SK-N-SH (cell line): ENCODE results near the gene COQ6.

Source experiments
- CTCF ChIP-seq: fragments of 200-600 bp; sonication (generic); IDR thresholded peaks from 2 replicates; pipeline ENCODE4 v1.6.1; 2017; ENCODE audit warnings: antibody characterized with exemption, mild to moderate bottlenecking, moderate library complexity
- EP300 ChIP-seq, 2 experiments: IDR thresholded peaks; 2 replicates each; pipeline versions ENCODE4 v1.4.0 to v1.6.1; 2012; ENCODE audit warnings: borderline replicate concordance in 1 of 2, low read depth in 1 of 2, low read length in 1 of 2
- JUND ChIP-seq: IDR thresholded peaks from 2 replicates; pipeline ENCODE4 v1.4.0; 2012
- MAX ChIP-seq: IDR thresholded peaks from 2 replicates; pipeline ENCODE4 v1.4.0; 2012; ENCODE audit warnings: low read depth

GRCh38 chr14:73997108-73997943 lies 47.2 kb downstream of the COQ6 start:
- TF ChIP-seq CTCF = no peak
- TF ChIP-seq EP300 (IDR thresholded peaks at IDR 0.05; ENCODE audit: borderline replicate concordance in 1 of 2, low read depth in 1 of 2, low read length in 1 of 2) = no peak
- TF ChIP-seq MAX = no peak
- no peak for TF ChIP-seq JUND
